IMR-90 (cell line): ENCODE data around the gene SNAPC4. TPM values are rescaled to one million over a fixed set of nuclear protein-coding genes. Genes with fewer than 3 reads are reported as not detected.

Experiments
- ATAC-seq: fragments of 200-7000 bp; cut with Tn5 transposase; 2 replicates; pipeline ENCODE4 v1.9.1; 2020; ENCODE audit warnings: low read depth, mild to moderate bottlenecking, moderate library complexity
- BruUV-seq: library from RNA; stranded (reverse); fragments of 400-500 nt; replicated peaks from 2 replicates; lab custom pipeline; 2021; lab: Mats Ljungman, UMichigan
- CTCF ChIA-PET: fragments of 300-600 bp; formaldehyde crosslinking; extraction: SDS; loops from one replicate; lab custom pipeline; 2021; ENCODE audit warnings: antibody characterized with exemption; lab: Yijun Ruan, JAX
- POLR2A ChIA-PET: fragments of 300-600 bp; sonication (Branson Sonifier 250); formaldehyde crosslinking; loops from one replicate; lab custom pipeline; 2022; ENCODE audit warnings: antibody characterized with exemption; ENCODE audit not compliant: unreplicated experiment; lab: Charles Lee
- DNase-seq: peaks from one replicate; pipeline ENCODE4 v3.0.0; 2013
- H2AFZ ChIP-seq: replicated peaks from 2 replicates; pipeline ENCODE3; 2013; ENCODE audit warnings: low read length, mild to moderate bottlenecking; ENCODE audit not compliant: poor library complexity
- H2AK5ac ChIP-seq: 2 replicates; pipeline ENCODE4 v1.6.1; 2013; ENCODE audit warnings: low read depth, low read length, inconsistent platforms
- H2AK9ac ChIP-seq: replicated peaks from 2 replicates; pipeline ENCODE3; 2013; ENCODE audit warnings: mild to moderate bottlenecking, low read depth, low read length, moderate library complexity; ENCODE audit not compliant: poor library complexity
- H2BK120ac ChIP-seq: 2 replicates; pipeline ENCODE4 v1.6.1; 2013; ENCODE audit warnings: low read depth, low read length, inconsistent platforms
- H2BK15ac ChIP-seq: 3 replicates; pipeline ENCODE4 v1.6.1; 2013; ENCODE audit warnings: low read depth, low read length, inconsistent platforms
- H2BK20ac ChIP-seq: 2 replicates; pipeline ENCODE4 v1.6.1; 2013; ENCODE audit warnings: low read depth, mild to moderate bottlenecking, inconsistent platforms, low read length, moderate library complexity
- H2BK5ac ChIP-seq: 2 replicates; pipeline ENCODE4 v1.6.1; 2013; ENCODE audit warnings: mild to moderate bottlenecking, low read depth, low read length, inconsistent platforms; ENCODE audit not compliant: poor library complexity, severe bottlenecking
- H3K14ac ChIP-seq: replicated peaks from 2 replicates; pipeline ENCODE4 v1.6.1; 2013; ENCODE audit warnings: low read depth, low read length, inconsistent platforms
- H3K18ac ChIP-seq: 2 replicates; pipeline ENCODE4 v1.6.1; 2013; ENCODE audit warnings: low read depth, low read length, control low read depth
- H3K23ac ChIP-seq: 2 replicates; pipeline ENCODE4 v1.6.1; 2013; ENCODE audit warnings: low read depth, low read length, inconsistent platforms
- H3K27ac ChIP-seq: 2 replicates; pipeline ENCODE4 v1.5.1; 2013; ENCODE audit warnings: mild to moderate bottlenecking, control low read depth, low read length; ENCODE audit not compliant: insufficient read depth
- H3K27me3 ChIP-seq: 2 replicates; pipeline ENCODE4 v1.6.1; 2013; ENCODE audit warnings: low read length; ENCODE audit not compliant: control insufficient read depth, insufficient read depth
- H3K36me3 ChIP-seq: 2 replicates; pipeline ENCODE4 v1.6.1; 2013; ENCODE audit warnings: low read length, mixed read lengths; ENCODE audit not compliant: control insufficient read depth, insufficient read depth
- H3K4ac ChIP-seq: 2 replicates; pipeline ENCODE4 v1.6.1; 2013; ENCODE audit warnings: low read depth, low read length, inconsistent platforms
- H3K4me1 ChIP-seq: 2 replicates; pipeline ENCODE4 v1.6.1; 2013; ENCODE audit warnings: low read length, mixed read lengths; ENCODE audit not compliant: control insufficient read depth, insufficient read depth
- H3K4me2 ChIP-seq: 2 replicates; pipeline ENCODE4 v1.6.1; 2013; ENCODE audit warnings: low read depth, mild to moderate bottlenecking, control low read depth, low read length, moderate library complexity
- H3K4me3 ChIP-seq: 2 replicates; pipeline ENCODE4 v1.5.1; 2013; ENCODE audit warnings: low read depth, mild to moderate bottlenecking, control low read depth, low read length, moderate library complexity; ENCODE audit not compliant: insufficient read depth
- H3K56ac ChIP-seq: 2 replicates; pipeline ENCODE4 v1.6.1; 2013; ENCODE audit warnings: low read length, inconsistent platforms; ENCODE audit not compliant: insufficient read depth; ENCODE audit errors: extremely low read depth
- H3K79me1 ChIP-seq, 2 experiments: 2 replicates each; pipeline ENCODE4 v1.6.1; 2013; ENCODE audit warnings: low read length in 2 of 2, inconsistent platforms in 1 of 2, low read depth in 1 of 2
- H3K9ac ChIP-seq: 2 replicates; pipeline ENCODE4 v1.6.1; 2013; ENCODE audit warnings: low read depth, low read length, control low read depth
- H3K9me1 ChIP-seq: 2 replicates; pipeline ENCODE4 v1.6.1; 2013; ENCODE audit warnings: low read length, inconsistent platforms; ENCODE audit not compliant: insufficient read depth
- H3K9me3 ChIP-seq: 2 replicates; pipeline ENCODE4 v1.6.1; 2013; ENCODE audit warnings: low read length; ENCODE audit not compliant: control insufficient read depth, insufficient read depth
- H4K20me1 ChIP-seq: 2 replicates; pipeline ENCODE4 v1.6.1; 2013; ENCODE audit warnings: low read length, inconsistent platforms; ENCODE audit not compliant: insufficient read depth
- H4K5ac ChIP-seq: 2 replicates; pipeline ENCODE4 v1.6.1; 2013; ENCODE audit warnings: mild to moderate bottlenecking, low read depth, low read length, control low read depth
- H4K8ac ChIP-seq, 2 experiments: 2 replicates each; pipeline ENCODE4 v1.6.1; 2013; ENCODE audit warnings: low read depth in 2 of 2, low read length in 2 of 2, control low read depth in 1 of 2, inconsistent platforms in 1 of 2
- H4K91ac ChIP-seq: 2 replicates; pipeline ENCODE4 v1.6.1; 2013; ENCODE audit warnings: low read depth, low read length, inconsistent platforms; ENCODE audit not compliant: insufficient read depth
- BHLHE40 ChIP-seq: fragments of 150-350 bp; IDR thresholded peaks from 2 replicates; pipeline ENCODE4 v1.6.1; 2016; ENCODE audit warnings: mild to moderate bottlenecking, low read depth, low read length
- CEBPB ChIP-seq: IDR thresholded peaks from 2 replicates; pipeline ENCODE4 v1.6.1; 2012; ENCODE audit warnings: low read depth, low read length, improper control_type of control experiment
- CHD1 ChIP-seq: IDR thresholded peaks from 2 replicates; pipeline ENCODE4 v1.6.1; 2012; ENCODE audit warnings: low read depth, low read length, improper control_type of control experiment
- FOS ChIP-seq: fragments of 150-350 bp; IDR thresholded peaks from 2 replicates; pipeline ENCODE4 v1.6.1; 2016; ENCODE audit warnings: low read depth, low read length
- MAFK ChIP-seq: IDR thresholded peaks from 2 replicates; pipeline ENCODE4 v1.6.1; 2012; ENCODE audit warnings: low read depth, low read length, improper control_type of control experiment
- MAZ ChIP-seq: IDR thresholded peaks from 2 replicates; pipeline ENCODE4 v1.6.1; 2012; ENCODE audit warnings: low read depth, mild to moderate bottlenecking, low read length, improper control_type of control experiment, moderate library complexity, borderline replicate concordance
- MXI1 ChIP-seq: IDR thresholded peaks from 2 replicates; pipeline ENCODE4 v1.6.1; 2012; ENCODE audit warnings: low read depth, mild to moderate bottlenecking, low read length, moderate library complexity, borderline replicate concordance
- NFE2L2 ChIP-seq: fragments of 150-350 bp; IDR thresholded peaks from 2 replicates; pipeline ENCODE4 v1.6.1; 2016; ENCODE audit warnings: low read depth, mild to moderate bottlenecking, low read length
- POLR2A ChIP-seq: IDR thresholded peaks from 2 replicates; pipeline ENCODE4 v1.6.1; 2012; ENCODE audit warnings: mild to moderate bottlenecking, low read depth, low read length
- RAD21 ChIP-seq: IDR thresholded peaks from 2 replicates; pipeline ENCODE4 v1.6.1; 2012; ENCODE audit warnings: low read length, improper control_type of control experiment
- RCOR1 ChIP-seq: IDR thresholded peaks from 2 replicates; pipeline ENCODE4 v1.6.1; 2012; ENCODE audit warnings: mild to moderate bottlenecking, low read length, improper control_type of control experiment; ENCODE audit not compliant: insufficient replicate concordance
- RFX5 ChIP-seq: IDR thresholded peaks from 2 replicates; pipeline ENCODE4 v1.8.0; 2012; ENCODE audit warnings: low read depth, mild to moderate bottlenecking, low read length, moderate library complexity
- SMC3 ChIP-seq: fragments of 150-350 bp; IDR thresholded peaks from 2 replicates; pipeline ENCODE4 v1.6.1; 2016; ENCODE audit warnings: low read depth, mild to moderate bottlenecking, antibody characterized with exemption, low read length, moderate library complexity
- WGBS, 2 experiments: methylation state at CpG; one replicate each; pipeline versions ENCODE4 v1.1.5 to v1.1.7; 2013; ENCODE audit warnings: missing lambda C conversion rate in 2 of 2; ENCODE audit not compliant: insufficient read length in 1 of 2; ENCODE audit errors: extremely low coverage in 2 of 2; 5-methylcytosine and 5-hydroxymethylcytosine counted together
- dilution Hi-C: fragments of 300-500 bp; cut with HindIII; formaldehyde crosslinking; loops from one replicate; pipeline ENCODE4 v1.14.3; 2018; ENCODE audit warnings: low sequenced_read_pairs; ENCODE audit not compliant: unreplicated experiment
- in situ Hi-C: fragments of 300-500 bp; cut with MboI; formaldehyde crosslinking; loops from 3 replicates; pipeline ENCODE4 v1.14.3; 2019; ENCODE audit warnings: low sequenced_read_pairs, inconsistent platforms, mixed read lengths
- intact Hi-C: fragments of 100-400 bp; cut with micrococcal nuclease; formaldehyde crosslinking; loops from 2 replicates; pipeline ENCODE4 v1.10.0; 2022
- polyA plus RNA-seq, 3 experiments: library from polyadenylated mRNA; depleted of rRNA; stranded (reverse); fragments of >200 nt; gene quantifications; 2 replicates each; pipeline ENCODE4 v1.2.3, GENCODE V29; 2012; ENCODE audit warnings: low replicate concordance in 1 of 3
- total RNA-seq: library from RNA; depleted of rRNA; stranded (reverse); fragments of >200 nt; gene quantifications from 2 replicates; pipeline ENCODE4 v1.2.3, GENCODE V29; 2012
- TF ChIP-seq, protein P1 (sequence below): fragments of 150-350 bp; IDR thresholded peaks from 2 replicates; pipeline ENCODE4 v1.6.1; 2017; ENCODE audit warnings: mild to moderate bottlenecking, antibody characterized with exemption, low read length, low read depth
- TF ChIP-seq, protein P2 (sequence below): conservative IDR thresholded peaks from 2 replicates; pipeline ENCODE4 v1.5.1; 2012; ENCODE audit warnings: mild to moderate bottlenecking, low read depth, low read length, improper control_type of control experiment

Gene SNAPC4
- total and polyA plus RNA-seq, 2 of the 4 experiments (the other 2 are of a cell fraction), result 2.5 to 6.5 TPM

DNA sequence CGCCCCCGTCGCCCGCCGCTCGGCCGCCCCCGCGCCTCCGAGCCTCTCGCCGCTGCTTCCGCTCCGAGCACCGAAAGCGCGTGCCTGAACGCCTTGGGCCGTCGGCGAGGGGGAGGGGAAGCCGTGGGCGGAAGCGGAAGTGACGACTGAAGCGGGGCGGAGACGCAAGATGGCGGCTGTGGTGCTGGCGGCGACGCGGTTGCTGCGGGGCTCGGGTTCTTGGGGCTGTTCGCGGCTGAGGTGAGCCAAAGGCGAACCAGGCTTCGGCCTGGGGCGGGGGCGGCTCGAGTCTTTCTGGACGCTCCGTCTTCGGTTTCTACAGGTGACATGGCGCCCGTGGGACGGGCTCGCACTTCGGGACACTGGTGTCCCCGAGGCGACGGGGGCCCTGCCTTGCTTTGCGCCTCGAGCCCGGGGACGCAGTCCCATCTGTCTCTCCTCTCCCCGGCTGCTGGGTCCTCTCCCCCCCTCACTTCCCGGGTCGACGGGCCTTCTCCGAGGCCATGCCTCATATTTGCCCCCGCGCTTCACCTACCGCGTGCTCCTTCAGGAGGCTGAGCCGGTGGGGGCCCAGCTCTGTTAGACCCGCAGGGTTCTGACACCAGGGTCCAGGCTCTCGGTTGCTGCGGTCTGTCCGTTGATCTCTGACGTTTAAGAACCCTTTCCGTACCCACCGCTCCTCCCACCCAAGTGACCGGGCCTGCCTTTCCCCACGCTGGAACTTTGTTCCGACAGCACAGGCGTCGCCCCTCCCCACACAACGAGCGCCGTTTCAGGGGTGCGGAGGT is 10.7 kb upstream of the SNAPC4 start, which contains the start of the genes ENTR1 and PMPCA:
Gene ENTR1, minus strand, starts transcription at position 115 of the 788 bp plus-strand sequence. CDS start 217 bp downstream, outside the sequence.
Gene PMPCA, plus strand, starts transcription at position 159 of the 788 bp plus-strand sequence. Its CDS starts 11 bp downstream, at position 170.
- Histone ChIP-seq H4K91ac (peak within 1 kb of the TSS; percentile 57), H2AFZ (peak within 1 kb of the TSS; percentile 98), H3K23ac (peak within 1 kb of the TSS; percentile 72; the same call in 1 of the 2 replicates), H3K27me3 (no peaks in the 10 kb centered on the region), H3K4me1 (peaks cover 12% of the 10 kb centered on the region), H3K4ac (peak within 1 kb of the TSS; percentile 88), H2BK15ac (no peak within 1 kb of the TSS), H3K27ac (peak within 1 kb of the TSS; percentile 85), H3K9me1 (peaks cover 8% of the 10 kb centered on the region; the same call in 1 of the 2 replicates), H3K79me1 (peaks cover 19 to 68% of the 10 kb centered on the region in 2 experiments), H3K56ac (peak within 1 kb of the TSS; percentile 76), H4K5ac (no peak within 1 kb of the TSS; the same call in 1 of the 2 replicates), H4K20me1 (peaks cover 36% of the 10 kb centered on the region), H2BK20ac (no peak within 1 kb of the TSS), H3K36me3 (peaks cover 42% of the 10 kb centered on the region), H2AK5ac (peak within 1 kb of the TSS; percentile 82), H2BK5ac (peak within 1 kb of the TSS; percentile 86), H3K18ac (no peak within 1 kb of the TSS; the same call in 1 of the 2 replicates), H3K14ac (peak within 1 kb of the TSS; percentile 90), H2AK9ac (peak within 1 kb of the TSS; percentile 98), H2BK120ac (no peak within 1 kb of the TSS), H4K8ac (peak within 1 kb of the TSS; percentile 57 to 88; a peak in 2 of 4 replicates), H3K9me3 (no peaks in the 10 kb centered on the region), H3K9ac (peak within 1 kb of the TSS; percentile 81), H3K4me2 (peak within 1 kb of the TSS; percentile 100), H3K4me3 (peak within 1 kb of the TSS; percentile 88)
- CTCF ChIA-PET, result interaction anchor here (0.8 kb wide), 1 partner anchor 98 kb away, joined by 5 read pairs; no protein-coding TSS in a partner anchor
- dilution Hi-C loops, result no loop called here
- peak; percentile 85 for DNase-seq
- BruUV-seq, result no TSS peak
- in situ Hi-C loops, result no loop called here
- POLR2A ChIA-PET, result no interaction called here
- intact Hi-C loops, result no loop called here
- WGBS, 2 experiments, result 0% methylated on average over 29 of the region's 83 CpGs; no CpG with 5 or more reads in 1 of the 2 experiments
- ATAC-seq, result peak; percentile 79
- TF ChIP-seq MAZ (peak; percentile 70), RAD21 (no peak), RFX5 (no peak), BHLHE40 (peak; percentile 63; the same call in 1 of the 2 replicates), MAFK (no peak), RCOR1 (no peak), POLR2A (peak; percentile 92), CEBPB (no peak), NFE2L2 (no peak), SMC3 (no peak), MXI1 (peak; percentile 83; the same call in 1 of the 2 replicates), FOS (no peak), CHD1 (no peak)
- TF ChIP-seq, protein P1, sequence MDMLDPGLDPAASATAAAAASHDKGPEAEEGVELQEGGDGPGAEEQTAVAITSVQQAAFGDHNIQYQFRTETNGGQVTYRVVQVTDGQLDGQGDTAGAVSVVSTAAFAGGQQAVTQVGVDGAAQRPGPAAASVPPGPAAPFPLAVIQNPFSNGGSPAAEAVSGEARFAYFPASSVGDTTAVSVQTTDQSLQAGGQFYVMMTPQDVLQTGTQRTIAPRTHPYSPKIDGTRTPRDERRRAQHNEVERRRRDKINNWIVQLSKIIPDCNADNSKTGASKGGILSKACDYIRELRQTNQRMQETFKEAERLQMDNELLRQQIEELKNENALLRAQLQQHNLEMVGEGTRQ, result 0 out of 2 replicates have a peak, but pooled peaks have one; percentile 26
- TF ChIP-seq, protein P2, sequence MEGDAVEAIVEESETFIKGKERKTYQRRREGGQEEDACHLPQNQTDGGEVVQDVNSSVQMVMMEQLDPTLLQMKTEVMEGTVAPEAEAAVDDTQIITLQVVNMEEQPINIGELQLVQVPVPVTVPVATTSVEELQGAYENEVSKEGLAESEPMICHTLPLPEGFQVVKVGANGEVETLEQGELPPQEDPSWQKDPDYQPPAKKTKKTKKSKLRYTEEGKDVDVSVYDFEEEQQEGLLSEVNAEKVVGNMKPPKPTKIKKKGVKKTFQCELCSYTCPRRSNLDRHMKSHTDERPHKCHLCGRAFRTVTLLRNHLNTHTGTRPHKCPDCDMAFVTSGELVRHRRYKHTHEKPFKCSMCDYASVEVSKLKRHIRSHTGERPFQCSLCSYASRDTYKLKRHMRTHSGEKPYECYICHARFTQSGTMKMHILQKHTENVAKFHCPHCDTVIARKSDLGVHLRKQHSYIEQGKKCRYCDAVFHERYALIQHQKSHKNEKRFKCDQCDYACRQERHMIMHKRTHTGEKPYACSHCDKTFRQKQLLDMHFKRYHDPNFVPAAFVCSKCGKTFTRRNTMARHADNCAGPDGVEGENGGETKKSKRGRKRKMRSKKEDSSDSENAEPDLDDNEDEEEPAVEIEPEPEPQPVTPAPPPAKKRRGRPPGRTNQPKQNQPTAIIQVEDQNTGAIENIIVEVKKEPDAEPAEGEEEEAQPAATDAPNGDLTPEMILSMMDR, result no peak
